ENCODE measurements around the gene COL1A2.

The COL1A2 gene

DNA sequence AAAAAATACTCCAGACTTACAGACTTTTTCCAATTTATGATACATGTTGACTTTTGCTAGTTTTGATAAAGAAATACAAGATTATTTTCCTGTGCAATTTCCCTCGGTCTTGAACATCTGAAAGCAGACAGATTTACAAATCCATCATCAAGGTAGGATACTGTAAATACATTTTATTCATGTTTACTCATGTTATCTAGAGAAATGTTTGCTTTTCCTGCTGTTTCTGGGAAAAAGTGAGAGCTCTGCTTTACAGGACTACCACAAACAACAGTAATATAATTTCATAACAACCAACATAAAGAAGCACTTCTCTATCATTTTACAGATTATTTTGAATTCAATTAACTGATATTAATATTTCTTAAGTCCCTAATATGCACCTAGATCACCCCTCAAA lies 83.2 kb downstream of the COL1A2 start:
- TF ChIP-seq, protein P1, sequence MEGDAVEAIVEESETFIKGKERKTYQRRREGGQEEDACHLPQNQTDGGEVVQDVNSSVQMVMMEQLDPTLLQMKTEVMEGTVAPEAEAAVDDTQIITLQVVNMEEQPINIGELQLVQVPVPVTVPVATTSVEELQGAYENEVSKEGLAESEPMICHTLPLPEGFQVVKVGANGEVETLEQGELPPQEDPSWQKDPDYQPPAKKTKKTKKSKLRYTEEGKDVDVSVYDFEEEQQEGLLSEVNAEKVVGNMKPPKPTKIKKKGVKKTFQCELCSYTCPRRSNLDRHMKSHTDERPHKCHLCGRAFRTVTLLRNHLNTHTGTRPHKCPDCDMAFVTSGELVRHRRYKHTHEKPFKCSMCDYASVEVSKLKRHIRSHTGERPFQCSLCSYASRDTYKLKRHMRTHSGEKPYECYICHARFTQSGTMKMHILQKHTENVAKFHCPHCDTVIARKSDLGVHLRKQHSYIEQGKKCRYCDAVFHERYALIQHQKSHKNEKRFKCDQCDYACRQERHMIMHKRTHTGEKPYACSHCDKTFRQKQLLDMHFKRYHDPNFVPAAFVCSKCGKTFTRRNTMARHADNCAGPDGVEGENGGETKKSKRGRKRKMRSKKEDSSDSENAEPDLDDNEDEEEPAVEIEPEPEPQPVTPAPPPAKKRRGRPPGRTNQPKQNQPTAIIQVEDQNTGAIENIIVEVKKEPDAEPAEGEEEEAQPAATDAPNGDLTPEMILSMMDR (IDR thresholded peaks at IDR 0.05; ENCODE audit: borderline replicate concordance, control extremely low read depth, extremely low read depth, insufficient read depth, missing control alignments): no peak
- in situ Hi-C loops (cut with MboI; ENCODE audit: low sequenced_read_pairs, unreplicated experiment): no loop called here
- no peak for DNase-seq (ENCODE audit: low spot score)

- TF ChIP-seq, protein P1 (IDR thresholded peaks at IDR 0.05; ENCODE audit: borderline replicate concordance, control extremely low read depth, extremely low read depth, insufficient read depth, missing control alignments): no peak
- in situ Hi-C loops (cut with MboI; ENCODE audit: low sequenced_read_pairs, unreplicated experiment): no loop called here
- DNase-seq (ENCODE audit: low spot score): no peak
Observed at GRCh38 chr7:94478648-94479214, 84.0 kb downstream of the COL1A2 start.

Data from GM13976 (cell line).